Measurements from ENCODE around the gene HS6ST3. TPM values are rescaled to one million over a fixed set of nuclear protein-coding genes. Genes with fewer than 3 reads are reported as not detected.

HS6ST3 gene
- total and polyA plus RNA-seq, 2 of the 13 experiments (the other 11 are each of a cell fraction or from before 2014, with no cell fraction given), result not detected

DNA sequence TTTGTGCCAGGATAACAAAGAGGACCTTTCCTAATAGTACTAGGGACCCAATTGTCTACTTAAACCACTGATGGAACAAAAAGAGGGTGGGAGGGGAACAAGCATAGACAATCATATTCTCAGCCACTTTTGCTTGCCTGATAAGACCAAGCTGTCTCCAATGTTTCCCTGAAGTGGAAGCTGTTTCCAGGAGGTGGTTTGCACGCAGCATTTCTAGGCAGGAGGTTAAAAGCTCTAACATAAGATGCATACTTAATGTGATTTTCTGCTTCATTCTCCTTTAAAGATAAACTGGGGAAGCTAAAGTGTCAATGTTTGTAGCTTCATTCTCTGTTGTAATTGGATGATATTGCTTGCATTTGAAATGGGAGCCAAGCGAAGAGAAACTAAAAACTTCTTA, 442.9 kb downstream of the HS6ST3 start:
- Histone ChIP-seq H3K9ac (ENCODE audit: insufficient read depth, low read depth, low read length) (no peak overlapping the region), H3K9me3 (ENCODE audit: low read length) (no peaks in the 10 kb centered on the region), H3K79me2 (ENCODE audit: insufficient read depth, low read length) (no peaks in the 10 kb centered on the region), H3K4me2 (ENCODE audit: low read depth, low read length) (no peak overlapping the region), H4K20me1 (ENCODE audit: insufficient read depth, low read length) (no peaks in the 10 kb centered on the region), H3K36me3 (replicated peaks in 1 of 2; ENCODE audit: control insufficient read depth in 1 of 2, insufficient read depth in 2 of 2, low read length in 2 of 2) (no peaks in the 10 kb centered on the region), H3K4me3 (replicated peaks in 1 of 3; ENCODE audit: insufficient read depth in 1 of 3, low read depth in 2 of 3, low read length in 3 of 3) (no peak overlapping the region), H3K27ac (ENCODE audit: extremely low read length, insufficient read depth, low read length) (no peak overlapping the region), H3K4me1 (ENCODE audit: insufficient read depth, low read length) (no peaks in the 10 kb centered on the region), H2AFZ (ENCODE audit: low read length) (no peak overlapping the region), H3K27me3 (ENCODE audit: control insufficient read depth in 1 of 2, insufficient read depth in 2 of 2, low read length in 2 of 2) (no peaks in the 10 kb centered on the region)
- no peak for FAIRE-seq
- no TSS peak for BruUV-seq (replicated peaks)
- POLR2A ChIA-PET, result no interaction called here
- 46% methylated on average over 2 of the region's 2 CpGs for WGBS (ENCODE audit: low lambda C conversion rate)
- no peak for DNase-seq (ENCODE audit: low spot score)
- no peak for TF ChIP-seq HMG20A (CRISPR knock-in tag; IDR thresholded peaks at IDR 0.05; ENCODE audit: borderline replicate concordance)
- TF ChIP-seq ZNF326 (CRISPR knock-in tag; IDR thresholded peaks at IDR 0.05; ENCODE audit: borderline replicate concordance), result no peak
- TF ChIP-seq ZNF136 (CRISPR knock-in tag; IDR thresholded peaks at IDR 0.05; ENCODE audit: low read depth), result no peak
- TF ChIP-seq, protein P1, sequence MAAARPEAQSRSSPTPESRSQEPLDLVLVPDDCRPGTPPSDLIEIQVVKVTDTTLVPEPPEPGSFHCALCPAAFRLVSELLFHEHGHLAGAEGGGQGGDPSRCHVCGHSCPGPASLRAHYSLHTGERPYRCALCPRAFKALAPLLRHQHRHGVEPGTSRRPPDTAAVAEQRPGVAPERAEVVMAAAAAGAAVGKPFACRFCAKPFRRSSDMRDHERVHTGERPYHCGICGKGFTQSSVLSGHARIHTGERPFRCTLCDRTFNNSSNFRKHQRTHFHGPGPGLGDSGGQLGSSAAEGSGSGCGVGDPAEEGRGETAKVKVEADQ (CRISPR knock-in tag; IDR thresholded peaks at IDR 0.05; ENCODE audit: borderline replicate concordance), result no peak
- TF ChIP-seq, protein P2, sequence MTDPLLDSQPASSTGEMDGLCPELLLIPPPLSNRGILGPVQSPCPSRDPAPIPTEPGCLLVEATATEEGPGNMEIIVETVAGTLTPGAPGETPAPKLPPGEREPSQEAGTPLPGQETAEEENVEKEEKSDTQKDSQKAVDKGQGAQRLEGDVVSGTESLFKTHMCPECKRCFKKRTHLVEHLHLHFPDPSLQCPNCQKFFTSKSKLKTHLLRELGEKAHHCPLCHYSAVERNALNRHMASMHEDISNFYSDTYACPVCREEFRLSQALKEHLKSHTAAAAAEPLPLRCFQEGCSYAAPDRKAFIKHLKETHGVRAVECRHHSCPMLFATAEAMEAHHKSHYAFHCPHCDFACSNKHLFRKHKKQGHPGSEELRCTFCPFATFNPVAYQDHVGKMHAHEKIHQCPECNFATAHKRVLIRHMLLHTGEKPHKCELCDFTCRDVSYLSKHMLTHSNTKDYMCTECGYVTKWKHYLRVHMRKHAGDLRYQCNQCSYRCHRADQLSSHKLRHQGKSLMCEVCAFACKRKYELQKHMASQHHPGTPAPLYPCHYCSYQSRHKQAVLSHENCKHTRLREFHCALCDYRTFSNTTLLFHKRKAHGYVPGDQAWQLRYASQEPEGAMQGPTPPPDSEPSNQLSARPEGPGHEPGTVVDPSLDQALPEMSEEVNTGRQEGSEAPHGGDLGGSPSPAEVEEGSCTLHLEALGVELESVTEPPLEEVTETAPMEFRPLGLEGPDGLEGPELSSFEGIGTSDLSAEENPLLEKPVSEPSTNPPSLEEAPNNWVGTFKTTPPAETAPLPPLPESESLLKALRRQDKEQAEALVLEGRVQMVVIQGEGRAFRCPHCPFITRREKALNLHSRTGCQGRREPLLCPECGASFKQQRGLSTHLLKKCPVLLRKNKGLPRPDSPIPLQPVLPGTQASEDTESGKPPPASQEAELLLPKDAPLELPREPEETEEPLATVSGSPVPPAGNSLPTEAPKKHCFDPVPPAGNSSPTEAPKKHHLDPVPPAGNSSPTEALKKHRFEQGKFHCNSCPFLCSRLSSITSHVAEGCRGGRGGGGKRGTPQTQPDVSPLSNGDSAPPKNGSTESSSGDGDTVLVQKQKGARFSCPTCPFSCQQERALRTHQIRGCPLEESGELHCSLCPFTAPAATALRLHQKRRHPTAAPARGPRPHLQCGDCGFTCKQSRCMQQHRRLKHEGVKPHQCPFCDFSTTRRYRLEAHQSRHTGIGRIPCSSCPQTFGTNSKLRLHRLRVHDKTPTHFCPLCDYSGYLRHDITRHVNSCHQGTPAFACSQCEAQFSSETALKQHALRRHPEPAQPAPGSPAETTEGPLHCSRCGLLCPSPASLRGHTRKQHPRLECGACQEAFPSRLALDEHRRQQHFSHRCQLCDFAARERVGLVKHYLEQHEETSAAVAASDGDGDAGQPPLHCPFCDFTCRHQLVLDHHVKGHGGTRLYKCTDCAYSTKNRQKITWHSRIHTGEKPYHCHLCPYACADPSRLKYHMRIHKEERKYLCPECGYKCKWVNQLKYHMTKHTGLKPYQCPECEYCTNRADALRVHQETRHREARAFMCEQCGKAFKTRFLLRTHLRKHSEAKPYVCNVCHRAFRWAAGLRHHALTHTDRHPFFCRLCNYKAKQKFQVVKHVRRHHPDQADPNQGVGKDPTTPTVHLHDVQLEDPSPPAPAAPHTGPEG (CRISPR knock-in tag; IDR thresholded peaks at IDR 0.05), result no peak
- TF ChIP-seq MXD4 (CRISPR knock-in tag; IDR thresholded peaks at IDR 0.05), result no peak
- TF ChIP-seq ZNF350 (CRISPR knock-in tag; IDR thresholded peaks at IDR 0.05; ENCODE audit: borderline replicate concordance, low read depth), result no peak
- no peak for TF ChIP-seq ASH2L (IDR thresholded peaks at IDR 0.05; ENCODE audit: insufficient read length, low read depth, low read length)
- CTCF ChIA-PET (ENCODE audit: low intra/inter-chr PET ratio, low total read pairs), result no interaction called here
- no peak for ATAC-seq
- intact Hi-C loops (cut with micrococcal nuclease; ENCODE audit: unreplicated experiment), result no loop called here
- in situ Hi-C loops (cut with HindIII; ENCODE audit: extremely low pct_ligation_motif_present, low pct_unique_long_range_greater_than_20kb), result no loop called here
